Neuronal stem cell (in vitro differentiated cells): ENCODE data around the gene RANBP3L.

Experiments
- DNase-seq: peaks from one replicate; pipeline ENCODE4 v3.0.0-alpha.2; 2013; ENCODE audit warnings: low spot score
- H2AFZ ChIP-seq: one replicate; pipeline ENCODE4 v1.6.1; 2013; ENCODE audit warnings: mild to moderate bottlenecking, low read length, inconsistent platforms
- H2AK5ac ChIP-seq: 2 replicates; pipeline ENCODE4 v1.6.1; 2013; ENCODE audit warnings: low read depth, mild to moderate bottlenecking, inconsistent platforms, low read length, moderate library complexity, mixed read lengths
- H2BK120ac ChIP-seq: 2 replicates; pipeline ENCODE4 v1.6.1; 2013; ENCODE audit warnings: low read depth, mild to moderate bottlenecking, inconsistent platforms, low read length, moderate library complexity, mixed read lengths
- H2BK12ac ChIP-seq: one replicate; pipeline ENCODE4 v1.6.1; 2013; ENCODE audit warnings: low read length, inconsistent platforms
- H2BK15ac ChIP-seq: 2 replicates; pipeline ENCODE4 v1.6.1; 2013; ENCODE audit warnings: mild to moderate bottlenecking, low read length, inconsistent platforms, mixed read lengths
- H2BK5ac ChIP-seq: one replicate; pipeline ENCODE4 v1.6.1; 2013; ENCODE audit warnings: inconsistent platforms, mild to moderate bottlenecking, low read length, moderate library complexity
- H3K14ac ChIP-seq: one replicate; pipeline ENCODE4 v1.6.1; 2013; ENCODE audit warnings: low read length, inconsistent platforms
- H3K18ac ChIP-seq: 2 replicates; pipeline ENCODE4 v1.6.1; 2013; ENCODE audit warnings: low read length, inconsistent platforms
- H3K23ac ChIP-seq: 2 replicates; pipeline ENCODE4 v1.6.1; 2013; ENCODE audit warnings: low read depth, mild to moderate bottlenecking, mixed read lengths, low read length, inconsistent platforms; ENCODE audit not compliant: poor library complexity
- H3K27ac ChIP-seq: replicated peaks from 3 replicates; pipeline ENCODE4 v1.5.1; 2013; ENCODE audit warnings: low read length, inconsistent platforms
- H3K27me3 ChIP-seq, 3 experiments: 2 replicates each; pipeline ENCODE4 v1.6.1; 2013; ENCODE audit warnings: low read length in 3 of 3, mild to moderate bottlenecking in 2 of 3, inconsistent platforms in 1 of 3, low read depth in 1 of 3, mixed read lengths in 1 of 3, moderate library complexity in 1 of 3; ENCODE audit not compliant: control insufficient read depth in 3 of 3, insufficient read depth in 3 of 3
- H3K36me3 ChIP-seq, 2 donors: replicated peaks in 1 of 2; 2 replicates each; pipeline ENCODE4 v1.6.1; 2013; ENCODE audit warnings: low read length in 2 of 2; ENCODE audit not compliant: control insufficient read depth in 2 of 2, insufficient read depth in 2 of 2
- H3K4ac ChIP-seq: 2 replicates; pipeline ENCODE4 v1.6.1; 2013; ENCODE audit warnings: inconsistent platforms, mild to moderate bottlenecking, low read length, moderate library complexity
- H3K4me1 ChIP-seq, 2 donors: 1 replicate in 1 of 2; 2 replicates in 1 of 2; pipeline ENCODE4 v1.6.1; 2013; ENCODE audit warnings: low read length in 2 of 2, low read depth in 1 of 2; ENCODE audit not compliant: control insufficient read depth in 2 of 2, insufficient read depth in 1 of 2
- H3K4me2 ChIP-seq: one replicate; pipeline ENCODE4 v1.6.1; 2013; ENCODE audit warnings: mild to moderate bottlenecking, low read length, inconsistent platforms; ENCODE audit not compliant: insufficient read depth, poor library complexity, severe bottlenecking
- H3K4me3 ChIP-seq, 2 donors: 2 replicates each; pipeline ENCODE4 v1.5.1; 2013; ENCODE audit warnings: low read length in 2 of 2, mild to moderate bottlenecking in 2 of 2, inconsistent platforms in 1 of 2, moderate library complexity in 1 of 2
- H3K79me1 ChIP-seq: one replicate; pipeline ENCODE4 v1.6.1; 2013; ENCODE audit warnings: low read depth, mild to moderate bottlenecking, inconsistent platforms, low read length, moderate library complexity
- H3K9ac ChIP-seq: one replicate; pipeline ENCODE4 v1.6.1; 2013; ENCODE audit warnings: mild to moderate bottlenecking, low read depth, low read length, inconsistent platforms; ENCODE audit not compliant: poor library complexity
- H3K9me3 ChIP-seq, 2 donors: replicated peaks in 1 of 2; 2 replicates each; pipeline versions ENCODE3 to v1.6.1; 2013; ENCODE audit warnings: low read length in 2 of 2, mild to moderate bottlenecking in 2 of 2, inconsistent platforms in 1 of 2, low read depth in 1 of 2, mixed read lengths in 1 of 2, moderate library complexity in 1 of 2; ENCODE audit not compliant: control insufficient read depth in 2 of 2, insufficient read depth in 1 of 2
- H4K8ac ChIP-seq: one replicate; pipeline ENCODE4 v1.6.1; 2013; ENCODE audit warnings: low read depth, mild to moderate bottlenecking, inconsistent platforms, low read length, moderate library complexity
- H4K91ac ChIP-seq: one replicate; pipeline ENCODE4 v1.6.1; 2013; ENCODE audit warnings: low read length, low read depth, mild to moderate bottlenecking, inconsistent platforms; ENCODE audit not compliant: poor library complexity
- WGBS, 2 donors: extraction: QIAGEN DNeasy Blood & Tissue Kit; methylation state at CpG; one replicate each; pipeline ENCODE4 v1.1.7; 2013; ENCODE audit warnings: missing lambda C conversion rate in 2 of 2, mixed read lengths in 1 of 2; ENCODE audit not compliant: insufficient read length in 2 of 2, insufficient replicate concordance in 1 of 2; ENCODE audit errors: extremely low coverage in 2 of 2; 5-methylcytosine and 5-hydroxymethylcytosine counted together

RANBP3L gene

GRCh38 chr5:36300191-36300926 lies 1.3 kb downstream of the RANBP3L start:
- Histone ChIP-seq H2BK5ac (no peak overlapping the region), H3K79me1 (no peaks in the 10 kb centered on the region), H4K91ac (no peak overlapping the region), H3K4ac (no peak overlapping the region), H3K4me1 (peaks cover 2 to 3% of the 10 kb centered on the region in 2 donors), H2BK120ac (no peak overlapping the region), H4K8ac (no peak overlapping the region), H3K14ac (no peak overlapping the region), H3K4me2 (no peak overlapping the region), H2BK12ac (no peak overlapping the region), H3K9ac (no peak overlapping the region), H3K36me3 (no peaks in the 10 kb centered on the region), H3K18ac (no peak overlapping the region), H3K4me3 (no peak overlapping the region), H3K27me3 (peaks cover 0 to 14% (median 0%) of the 10 kb centered on the region in 3 experiments), H2AFZ (no peak overlapping the region), H3K9me3 (no peaks in the 10 kb centered on the region), H3K27ac (no peak overlapping the region), H2AK5ac (no peak overlapping the region), H2BK15ac (no peak overlapping the region), H3K23ac (no peak overlapping the region)
- no CpG with 5 or more reads among the region's 3 CpGs for WGBS, 2 donors
- DNase-seq = no peak

GRCh38 chr5:36298552-36298951 lies 3.1 kb downstream of the RANBP3L start:
- Histone ChIP-seq H3K4me3 (no peak overlapping the region), H3K14ac (no peak overlapping the region), H3K36me3 (no peaks in the 10 kb centered on the region), H2AFZ (no peak overlapping the region), H2BK5ac (no peak overlapping the region), H3K9me3 (no peaks in the 10 kb centered on the region), H3K27ac (no peak overlapping the region), H3K27me3 (peaks cover 0 to 6% (median 0%) of the 10 kb centered on the region in 3 experiments), H4K91ac (no peak overlapping the region), H3K9ac (no peak overlapping the region), H3K23ac (no peak overlapping the region), H4K8ac (no peak overlapping the region), H3K4ac (no peak overlapping the region), H2BK15ac (no peak overlapping the region), H3K18ac (no peak overlapping the region), H3K4me2 (no peak overlapping the region), H2AK5ac (no peak overlapping the region), H2BK12ac (no peak overlapping the region), H2BK120ac (no peak overlapping the region), H3K4me1 (peaks cover 2 to 3% of the 10 kb centered on the region in 2 donors), H3K79me1 (no peaks in the 10 kb centered on the region)
- DNase-seq = no peak

- Histone ChIP-seq H3K18ac (no peak overlapping the region), H3K4me3 (no peak overlapping the region), H3K4me2 (no peak overlapping the region), H3K4me1 (peaks cover 2 to 3% of the 10 kb centered on the region in 2 donors), H2BK15ac (no peak overlapping the region), H3K14ac (no peak overlapping the region), H2BK5ac (no peak overlapping the region), H3K27ac (no peak overlapping the region), H2BK12ac (no peak overlapping the region), H3K9me3 (no peaks in the 10 kb centered on the region), H3K36me3 (no peaks in the 10 kb centered on the region), H4K91ac (no peak overlapping the region), H4K8ac (no peak overlapping the region), H3K27me3 (peaks cover 0 to 6% (median 0%) of the 10 kb centered on the region in 3 experiments), H2AK5ac (no peak overlapping the region), H2BK120ac (no peak overlapping the region), H3K4ac (no peak overlapping the region), H3K23ac (no peak overlapping the region), H3K79me1 (no peaks in the 10 kb centered on the region), H3K9ac (no peak overlapping the region), H2AFZ (no peak overlapping the region)
- WGBS, 2 donors = no CpG with 5 or more reads among the region's 3 CpGs
- DNase-seq = no peak
Observed at GRCh38 chr5:36297653-36298052, 4.0 kb downstream of the RANBP3L start.

- H3K4me3 ChIP-seq = no peak overlapping the region
- H2BK12ac ChIP-seq = no peak overlapping the region
- no peak for DNase-seq
- H3K23ac ChIP-seq = no peak overlapping the region
- H3K4me1 ChIP-seq = no peaks in the 10 kb centered on the region
- H3K18ac ChIP-seq = no peak overlapping the region
- H4K8ac ChIP-seq = no peak overlapping the region
- H3K14ac ChIP-seq = no peak overlapping the region
- WGBS, 2 donors = no CpG with 5 or more reads among the region's 2 CpGs
- no peaks in the 10 kb centered on the region for H3K27me3 ChIP-seq
- no peak overlapping the region for H3K4ac ChIP-seq
- H2BK5ac ChIP-seq = no peak overlapping the region
- H3K9me3 ChIP-seq = no peaks in the 10 kb centered on the region
- no peak overlapping the region for H3K9ac ChIP-seq
- no peak overlapping the region for H2AK5ac ChIP-seq
- H3K4me2 ChIP-seq = no peak overlapping the region
- H2BK120ac ChIP-seq = no peak overlapping the region
- H4K91ac ChIP-seq = no peak overlapping the region
- H3K27ac ChIP-seq = no peak overlapping the region
- no peaks in the 10 kb centered on the region for H3K79me1 ChIP-seq
- no peak overlapping the region for H2AFZ ChIP-seq
- no peaks in the 10 kb centered on the region for H3K36me3 ChIP-seq
- H2BK15ac ChIP-seq = no peak overlapping the region
Observed at GRCh38 chr5:36285837-36286615, 15.7 kb downstream of the RANBP3L start.
